ENCODE data around the gene DISC1.
A peak's percentile ranks its signal among the peaks of the same experiment; 100 is the strongest.

Gene DISC1

GRCh38 chr1:231828182-231828920 is 201.8 kb downstream of the DISC1 start:
- DNase-seq = peak; percentile 90

- no peak for DNase-seq
Observed at GRCh38 chr1:231829332-231829731, 202.7 kb downstream of the DISC1 start.

- DNase-seq = no peak
Observed at GRCh38 chr1:231836227-231836893, 209.8 kb downstream of the DISC1 start.

GRCh38 chr1:231838521-231838920 is 211.9 kb downstream of the DISC1 start:
- no peak for DNase-seq

- no peak for DNase-seq
Observed at GRCh38 chr1:231839999-231840398, 213.4 kb downstream of the DISC1 start.

- no peak for DNase-seq
Observed at GRCh38 chr1:231841616-231842344, 215.2 kb downstream of the DISC1 start.

- no peak for DNase-seq
Observed at GRCh38 chr1:231842441-231842840, 215.9 kb downstream of the DISC1 start.

GRCh38 chr1:231844986-231845502 is 218.5 kb downstream of the DISC1 start:
- no peak for DNase-seq

- DNase-seq = no peak
Observed at GRCh38 chr1:231847612-231848397, 221.2 kb downstream of the DISC1 start.

- DNase-seq = no peak
Observed at GRCh38 chr1:231849981-231850380, 223.4 kb downstream of the DISC1 start.

GRCh38 chr1:231850786-231851185 is 224.2 kb downstream of the DISC1 start:
- DNase-seq = no peak

- no peak for DNase-seq
Observed at GRCh38 chr1:231853588-231854207, 227.1 kb downstream of the DISC1 start.

GRCh38 chr1:231855361-231855760 is 228.8 kb downstream of the DISC1 start:
- DNase-seq = no peak

GRCh38 chr1:231855926-231856325 is 229.3 kb downstream of the DISC1 start:
- no peak for DNase-seq

GRCh38 chr1:231856426-231856825 is 229.8 kb downstream of the DISC1 start:
- DNase-seq = no peak

- DNase-seq = no peak
Observed at GRCh38 chr1:231856894-231857293, 230.3 kb downstream of the DISC1 start.

GRCh38 chr1:231857609-231858135 is 231.1 kb downstream of the DISC1 start:
- DNase-seq = no peak

- DNase-seq = no peak
Observed at GRCh38 chr1:231860221-231861088, 233.9 kb downstream of the DISC1 start.

- DNase-seq = no peak
Observed at GRCh38 chr1:231861541-231862481, 235.2 kb downstream of the DISC1 start.

- no peak for DNase-seq
Observed at GRCh38 chr1:231862611-231863010, 236.0 kb downstream of the DISC1 start.

Measured in amniotic stem cell (primary cell).